Measurements from ENCODE around the gene DUOXA2. TPM values are rescaled to one million over a fixed set of nuclear protein-coding genes. Genes with fewer than 3 reads are reported as not detected.
A peak's percentile ranks its signal among the peaks of the same experiment; 100 is the strongest.

DUOXA2 gene
- polyA plus RNA-seq, 1 donor (not counting 4 experiments of a cell fraction or from before 2014, with no cell fraction given) = not detected

DNA sequence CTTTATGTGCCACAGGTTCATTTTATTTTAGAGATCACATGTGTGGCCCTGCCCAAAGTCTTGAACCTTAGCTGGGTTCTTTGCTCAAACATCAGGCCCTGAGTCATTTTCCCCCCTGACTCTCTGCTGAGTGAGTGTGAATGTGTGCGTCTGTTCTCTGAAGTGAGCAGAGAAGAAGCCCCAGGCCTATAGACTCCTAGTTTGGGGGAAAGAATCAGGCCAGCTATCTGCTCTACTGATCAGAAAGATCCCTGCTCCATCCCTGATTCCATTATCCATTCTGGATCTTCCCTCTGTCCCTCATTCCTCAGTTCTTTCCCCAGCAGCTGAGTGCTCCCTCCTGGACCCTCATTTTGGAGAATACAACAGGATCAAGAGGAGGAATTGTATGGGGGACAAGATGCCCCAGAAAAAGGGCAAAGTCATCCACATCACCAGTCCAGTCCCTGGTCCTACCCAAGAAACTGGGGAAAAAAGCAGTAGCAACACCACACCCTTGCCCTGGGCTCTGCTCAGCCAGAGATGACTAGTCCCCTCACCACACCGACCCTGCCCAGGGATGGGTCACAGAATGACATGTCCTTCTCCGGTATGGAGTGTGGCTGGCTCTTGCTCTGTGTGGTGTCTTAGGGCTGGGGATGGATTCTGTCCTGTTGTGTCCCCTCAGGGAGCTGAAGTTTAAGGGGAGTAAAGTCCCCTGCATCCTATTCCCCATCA is 18.9 kb downstream of the DUOXA2 start:
- no peak overlapping the region for H2AFZ ChIP-seq (ENCODE audit: control insufficient read depth, low read length)
- FAIRE-seq = peak; percentile 36
- H3K4me3 ChIP-seq (ENCODE audit: control insufficient read depth in 2 of 3, extremely low read depth in 1 of 3, insufficient read depth in 2 of 3, low read depth in 1 of 3, low read length in 3 of 3) = peak overlapping the region in 1 of 3 experiments; percentile 16
- H3K4me2 ChIP-seq (ENCODE audit: control insufficient read depth, extremely low read depth, insufficient read depth, low read depth, low read length) = peak overlapping the region; percentile 27
- H3K9me1 ChIP-seq (ENCODE audit: control insufficient read depth, extremely low read depth, insufficient read depth, low read length) = no peaks in the 10 kb centered on the region
- H3K9me3 ChIP-seq (ENCODE audit: control insufficient read depth, low read depth, low read length) = no peaks in the 10 kb centered on the region
- peaks cover 0 to 7% of the 10 kb centered on the region in 2 experiments for H3K36me3 ChIP-seq (ENCODE audit: control insufficient read depth in 2 of 2, extremely low read depth in 1 of 2, insufficient read depth in 2 of 2, low read length in 2 of 2)
- H4K20me1 ChIP-seq (ENCODE audit: control insufficient read depth, extremely low read depth, insufficient read depth, low read length) = no peaks in the 10 kb centered on the region
- TF ChIP-seq, protein P1, sequence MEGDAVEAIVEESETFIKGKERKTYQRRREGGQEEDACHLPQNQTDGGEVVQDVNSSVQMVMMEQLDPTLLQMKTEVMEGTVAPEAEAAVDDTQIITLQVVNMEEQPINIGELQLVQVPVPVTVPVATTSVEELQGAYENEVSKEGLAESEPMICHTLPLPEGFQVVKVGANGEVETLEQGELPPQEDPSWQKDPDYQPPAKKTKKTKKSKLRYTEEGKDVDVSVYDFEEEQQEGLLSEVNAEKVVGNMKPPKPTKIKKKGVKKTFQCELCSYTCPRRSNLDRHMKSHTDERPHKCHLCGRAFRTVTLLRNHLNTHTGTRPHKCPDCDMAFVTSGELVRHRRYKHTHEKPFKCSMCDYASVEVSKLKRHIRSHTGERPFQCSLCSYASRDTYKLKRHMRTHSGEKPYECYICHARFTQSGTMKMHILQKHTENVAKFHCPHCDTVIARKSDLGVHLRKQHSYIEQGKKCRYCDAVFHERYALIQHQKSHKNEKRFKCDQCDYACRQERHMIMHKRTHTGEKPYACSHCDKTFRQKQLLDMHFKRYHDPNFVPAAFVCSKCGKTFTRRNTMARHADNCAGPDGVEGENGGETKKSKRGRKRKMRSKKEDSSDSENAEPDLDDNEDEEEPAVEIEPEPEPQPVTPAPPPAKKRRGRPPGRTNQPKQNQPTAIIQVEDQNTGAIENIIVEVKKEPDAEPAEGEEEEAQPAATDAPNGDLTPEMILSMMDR (optimal IDR thresholded peaks at IDR 0.05 in 1 of 3, IDR thresholded peaks at IDR 0.05 in 1 of 3, conservative IDR thresholded peaks at IDR 0.05 in 1 of 3; ENCODE audit: extremely low read depth in 1 of 3, insufficient read depth in 2 of 3, low read length in 3 of 3) = no peak
- no peak for TF ChIP-seq EZH2 (IDR thresholded peaks at IDR 0.05; ENCODE audit: low read length)
- H3K9ac ChIP-seq (ENCODE audit: control insufficient read depth, extremely low read depth, insufficient read depth, low read length) = no peak overlapping the region
- no peak overlapping the region for H3K27ac ChIP-seq (ENCODE audit: control insufficient read depth, insufficient read depth, low read length)
- peaks cover 4% of the 10 kb centered on the region for H3K79me2 ChIP-seq (ENCODE audit: control insufficient read depth, insufficient read depth, low read length)
- peaks cover 28% of the 10 kb centered on the region for H3K4me1 ChIP-seq (ENCODE audit: control insufficient read depth, extremely low read depth, insufficient read depth, low read length)
- dilution Hi-C loops (cut with MboI; ENCODE audit: extremely low pct_ligation_motif_present, low sequenced_read_pairs) = no loop called here
- DNase-seq (ENCODE audit: low read depth, low spot score) = no peak
- no peaks in the 10 kb centered on the region for H3K27me3 ChIP-seq (ENCODE audit: control insufficient read depth, extremely low read depth, insufficient read depth, low read length)

DNA sequence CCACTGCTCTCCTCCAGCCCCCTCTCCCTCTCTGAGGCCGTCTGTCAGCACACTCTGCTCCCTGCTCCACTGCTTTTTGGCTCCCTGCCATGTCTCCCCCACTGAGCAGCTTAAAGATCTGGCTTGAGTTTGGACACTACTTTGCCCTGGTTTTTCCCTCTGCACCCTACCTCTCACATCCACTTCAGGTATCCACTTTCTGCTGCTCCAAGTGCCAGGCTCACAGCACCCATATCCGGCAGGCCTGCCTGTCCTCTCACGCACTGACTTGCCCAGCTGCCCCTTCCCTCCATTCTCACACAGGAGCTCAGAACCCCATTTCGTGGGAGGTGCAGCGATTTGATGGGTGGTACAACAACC is 19.4 kb downstream of the DUOXA2 start:
- H3K27ac ChIP-seq (ENCODE audit: control insufficient read depth, insufficient read depth, low read length) = no peak overlapping the region
- H3K9me3 ChIP-seq (ENCODE audit: control insufficient read depth, low read depth, low read length) = no peaks in the 10 kb centered on the region
- TF ChIP-seq, protein P1 (optimal IDR thresholded peaks at IDR 0.05 in 1 of 3, IDR thresholded peaks at IDR 0.05 in 1 of 3, conservative IDR thresholded peaks at IDR 0.05 in 1 of 3; ENCODE audit: extremely low read depth in 1 of 3, insufficient read depth in 2 of 3, low read length in 3 of 3) = no peak
- no peak for TF ChIP-seq EZH2 (IDR thresholded peaks at IDR 0.05; ENCODE audit: low read length)
- dilution Hi-C loops (cut with MboI; ENCODE audit: extremely low pct_ligation_motif_present, low sequenced_read_pairs) = no loop called here
- H3K9me1 ChIP-seq (ENCODE audit: control insufficient read depth, extremely low read depth, insufficient read depth, low read length) = no peaks in the 10 kb centered on the region
- H2AFZ ChIP-seq (ENCODE audit: control insufficient read depth, low read length) = no peak overlapping the region
- H3K4me3 ChIP-seq (ENCODE audit: control insufficient read depth in 2 of 3, extremely low read depth in 1 of 3, insufficient read depth in 2 of 3, low read depth in 1 of 3, low read length in 3 of 3) = peak overlapping the region in 1 of 3 experiments; percentile 16
- DNase-seq (ENCODE audit: low read depth, low spot score) = no peak
- peaks cover 4% of the 10 kb centered on the region for H3K79me2 ChIP-seq (ENCODE audit: control insufficient read depth, insufficient read depth, low read length)
- H3K4me2 ChIP-seq (ENCODE audit: control insufficient read depth, extremely low read depth, insufficient read depth, low read depth, low read length) = peak overlapping the region; percentile 27
- FAIRE-seq = peak; percentile 66
- H3K4me1 ChIP-seq (ENCODE audit: control insufficient read depth, extremely low read depth, insufficient read depth, low read length) = peaks cover 28% of the 10 kb centered on the region
- no peaks in the 10 kb centered on the region for H3K27me3 ChIP-seq (ENCODE audit: control insufficient read depth, extremely low read depth, insufficient read depth, low read length)
- peaks cover 2 to 10% of the 10 kb centered on the region in 2 experiments for H3K36me3 ChIP-seq (ENCODE audit: control insufficient read depth in 2 of 2, extremely low read depth in 1 of 2, insufficient read depth in 2 of 2, low read length in 2 of 2)
- no peaks in the 10 kb centered on the region for H4K20me1 ChIP-seq (ENCODE audit: control insufficient read depth, extremely low read depth, insufficient read depth, low read length)
- no peak overlapping the region for H3K9ac ChIP-seq (ENCODE audit: control insufficient read depth, extremely low read depth, insufficient read depth, low read length)

Measured in keratinocyte (primary cell).